ENCODE measurements around the gene HMGN2. TPM values are rescaled to one million over a fixed set of nuclear protein-coding genes. Genes with fewer than 3 reads are reported as not detected.

Gene HMGN2
- polyA plus RNA-seq, 1 donor (not counting 4 experiments of a cell fraction or from before 2014, with no cell fraction given), result 130 TPM

GRCh38 chr1:26470878-26471497, 1.3 kb upstream of the HMGN2 start:
- dilution Hi-C loops (cut with MboI; ENCODE audit: extremely low pct_ligation_motif_present, low sequenced_read_pairs), result no loop called here
- peaks cover 51% of the 10 kb centered on the region for H3K4me1 ChIP-seq (ENCODE audit: control insufficient read depth, extremely low read depth, insufficient read depth, low read length)
- FAIRE-seq, result peak; percentile 48

DNA sequence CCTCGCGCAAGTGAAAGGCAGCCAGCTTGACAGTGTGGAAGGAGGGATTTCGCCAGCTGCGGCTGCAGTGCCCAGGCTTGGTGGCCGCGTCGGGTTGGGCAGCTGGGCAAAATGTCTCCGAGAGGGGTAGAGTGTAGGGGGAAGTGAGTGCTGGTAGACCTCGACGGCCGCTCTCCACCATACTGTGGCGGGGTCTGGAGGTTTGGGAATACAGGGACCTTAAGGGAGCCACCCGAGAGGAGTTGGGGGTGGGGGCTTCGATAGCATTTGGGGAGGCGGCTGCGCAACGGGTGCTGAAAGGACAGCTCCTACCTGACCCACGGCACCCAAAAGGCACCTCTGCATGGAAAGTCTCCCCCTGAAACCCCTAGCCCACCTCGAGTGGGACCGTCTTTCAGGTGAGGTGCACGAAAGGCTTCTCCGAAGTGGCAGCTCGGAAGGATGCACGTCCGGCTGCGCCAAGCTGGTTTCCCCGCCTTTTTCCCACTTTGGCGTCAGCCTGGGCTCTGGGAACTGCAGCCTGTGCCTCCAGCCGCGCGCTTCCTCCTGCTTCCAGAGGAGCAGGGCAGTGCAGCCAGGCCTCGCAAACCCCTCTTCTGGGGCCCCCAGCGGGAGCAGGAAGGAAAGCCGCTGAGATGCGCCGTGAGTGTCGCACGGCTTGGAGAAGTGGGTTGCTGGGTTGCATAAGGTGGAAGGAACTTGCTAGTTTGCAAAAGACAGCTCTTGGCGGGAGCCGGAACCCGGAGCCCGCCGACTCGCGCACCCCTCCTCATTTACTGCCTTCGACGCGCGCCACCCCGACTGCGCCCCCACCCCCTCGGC, 531 bp upstream of the HMGN2 start:
- no peaks in the 10 kb centered on the region for H3K9me3 ChIP-seq (ENCODE audit: control insufficient read depth, low read depth, low read length)
- H3K4me1 ChIP-seq (ENCODE audit: control insufficient read depth, extremely low read depth, insufficient read depth, low read length), result peaks cover 51% of the 10 kb centered on the region
- peaks cover 3% of the 10 kb centered on the region for H3K9me1 ChIP-seq (ENCODE audit: control insufficient read depth, extremely low read depth, insufficient read depth, low read length)
- H3K9ac ChIP-seq (ENCODE audit: control insufficient read depth, extremely low read depth, insufficient read depth, low read length), result peak overlapping the region; percentile 45
- dilution Hi-C loops (cut with MboI; ENCODE audit: extremely low pct_ligation_motif_present, low sequenced_read_pairs), result no loop called here
- no peak for FAIRE-seq
- H3K4me2 ChIP-seq (ENCODE audit: control insufficient read depth, extremely low read depth, insufficient read depth, low read depth, low read length), result peak overlapping the region; percentile 85
- peak overlapping the region; percentile 68 to 77 (median 68) for H3K4me3 ChIP-seq (ENCODE audit: control insufficient read depth in 2 of 3, extremely low read depth in 1 of 3, insufficient read depth in 2 of 3, low read depth in 1 of 3, low read length in 3 of 3)
- H3K27me3 ChIP-seq (ENCODE audit: control insufficient read depth, extremely low read depth, insufficient read depth, low read length), result no peaks in the 10 kb centered on the region
- H2AFZ ChIP-seq (ENCODE audit: control insufficient read depth, low read length), result no peak overlapping the region
- DNase-seq (ENCODE audit: low read depth, low spot score), result no peak
- peaks cover 15% of the 10 kb centered on the region for H3K79me2 ChIP-seq (ENCODE audit: control insufficient read depth, insufficient read depth, low read length)
- H4K20me1 ChIP-seq (ENCODE audit: control insufficient read depth, extremely low read depth, insufficient read depth, low read length), result peaks cover 16% of the 10 kb centered on the region
- no peak for TF ChIP-seq EZH2 (IDR thresholded peaks at IDR 0.05; ENCODE audit: low read length)
- TF ChIP-seq, protein P1, sequence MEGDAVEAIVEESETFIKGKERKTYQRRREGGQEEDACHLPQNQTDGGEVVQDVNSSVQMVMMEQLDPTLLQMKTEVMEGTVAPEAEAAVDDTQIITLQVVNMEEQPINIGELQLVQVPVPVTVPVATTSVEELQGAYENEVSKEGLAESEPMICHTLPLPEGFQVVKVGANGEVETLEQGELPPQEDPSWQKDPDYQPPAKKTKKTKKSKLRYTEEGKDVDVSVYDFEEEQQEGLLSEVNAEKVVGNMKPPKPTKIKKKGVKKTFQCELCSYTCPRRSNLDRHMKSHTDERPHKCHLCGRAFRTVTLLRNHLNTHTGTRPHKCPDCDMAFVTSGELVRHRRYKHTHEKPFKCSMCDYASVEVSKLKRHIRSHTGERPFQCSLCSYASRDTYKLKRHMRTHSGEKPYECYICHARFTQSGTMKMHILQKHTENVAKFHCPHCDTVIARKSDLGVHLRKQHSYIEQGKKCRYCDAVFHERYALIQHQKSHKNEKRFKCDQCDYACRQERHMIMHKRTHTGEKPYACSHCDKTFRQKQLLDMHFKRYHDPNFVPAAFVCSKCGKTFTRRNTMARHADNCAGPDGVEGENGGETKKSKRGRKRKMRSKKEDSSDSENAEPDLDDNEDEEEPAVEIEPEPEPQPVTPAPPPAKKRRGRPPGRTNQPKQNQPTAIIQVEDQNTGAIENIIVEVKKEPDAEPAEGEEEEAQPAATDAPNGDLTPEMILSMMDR (optimal IDR thresholded peaks at IDR 0.05 in 1 of 3, IDR thresholded peaks at IDR 0.05 in 1 of 3, conservative IDR thresholded peaks at IDR 0.05 in 1 of 3; ENCODE audit: extremely low read depth in 1 of 3, insufficient read depth in 2 of 3, low read length in 3 of 3), result no peak
- H3K36me3 ChIP-seq (ENCODE audit: control insufficient read depth in 2 of 2, extremely low read depth in 1 of 2, insufficient read depth in 2 of 2, low read length in 2 of 2), result peaks cover 22 to 32% of the 10 kb centered on the region in 2 experiments
- no peak overlapping the region for H3K27ac ChIP-seq (ENCODE audit: control insufficient read depth, insufficient read depth, low read length)

More at GRCh38 chr1:26470878-26471497, 1.3 kb upstream of the HMGN2 start:
- Histone ChIP-seq H4K20me1 (ENCODE audit: control insufficient read depth, extremely low read depth, insufficient read depth, low read length) (peaks cover 16% of the 10 kb centered on the region), H3K9me1 (ENCODE audit: control insufficient read depth, extremely low read depth, insufficient read depth, low read length) (peaks cover 3% of the 10 kb centered on the region), H2AFZ (ENCODE audit: control insufficient read depth, low read length) (no peak overlapping the region), H3K4me3 (ENCODE audit: control insufficient read depth in 2 of 3, extremely low read depth in 1 of 3, insufficient read depth in 2 of 3, low read depth in 1 of 3, low read length in 3 of 3) (peak overlapping the region in 1 of 3 experiments; percentile 68), H3K27ac (ENCODE audit: control insufficient read depth, insufficient read depth, low read length) (peak overlapping the region; percentile 16), H3K9me3 (ENCODE audit: control insufficient read depth, low read depth, low read length) (no peaks in the 10 kb centered on the region), H3K4me2 (ENCODE audit: control insufficient read depth, extremely low read depth, insufficient read depth, low read depth, low read length) (peak overlapping the region; percentile 85), H3K36me3 (ENCODE audit: control insufficient read depth in 2 of 2, extremely low read depth in 1 of 2, insufficient read depth in 2 of 2, low read length in 2 of 2) (peaks cover 25 to 30% of the 10 kb centered on the region in 2 experiments), H3K27me3 (ENCODE audit: control insufficient read depth, extremely low read depth, insufficient read depth, low read length) (no peaks in the 10 kb centered on the region), H3K79me2 (ENCODE audit: control insufficient read depth, insufficient read depth, low read length) (peaks cover 15% of the 10 kb centered on the region), H3K9ac (ENCODE audit: control insufficient read depth, extremely low read depth, insufficient read depth, low read length) (no peak overlapping the region)
- TF ChIP-seq, protein P1 (optimal IDR thresholded peaks at IDR 0.05 in 1 of 3, IDR thresholded peaks at IDR 0.05 in 1 of 3, conservative IDR thresholded peaks at IDR 0.05 in 1 of 3; ENCODE audit: extremely low read depth in 1 of 3, insufficient read depth in 2 of 3, low read length in 3 of 3), result no peak
- no peak for TF ChIP-seq EZH2 (IDR thresholded peaks at IDR 0.05; ENCODE audit: low read length)
- peak; percentile 26 for DNase-seq (ENCODE audit: low read depth, low spot score)
